Measurements from ENCODE around the gene ASB6. TPM values are rescaled to one million over a fixed set of nuclear protein-coding genes. Genes with fewer than 3 reads are reported as not detected.

ASB6 gene
- total RNA-seq, 1 experiment from 2014 or later: 37.2 TPM

GRCh38 chr9:129613520-129614175 is 28.3 kb downstream of the ASB6 start:
- DNase-seq (ENCODE audit: low spot score): peak; percentile 97
- in situ Hi-C loops (cut with HindIII; ENCODE audit: low sequenced_read_pairs): no loop called here

- in situ Hi-C loops (cut with HindIII; ENCODE audit: low sequenced_read_pairs): no loop called here
- peak; percentile 69 for DNase-seq (ENCODE audit: low spot score)
Observed at GRCh38 chr9:129612815-129613519, 29.0 kb downstream of the ASB6 start.

GRCh38 chr9:129612123-129612522 is 29.8 kb downstream of the ASB6 start:
- no peak for DNase-seq (ENCODE audit: low spot score)
- in situ Hi-C loops (cut with HindIII; ENCODE audit: low sequenced_read_pairs): no loop called here

GRCh38 chr9:129611307-129611800 is 30.6 kb downstream of the ASB6 start:
- DNase-seq (ENCODE audit: low spot score): no peak
- in situ Hi-C loops (cut with HindIII; ENCODE audit: low sequenced_read_pairs): no loop called here

- DNase-seq (ENCODE audit: low spot score): peak; percentile 66
- in situ Hi-C loops (cut with HindIII; ENCODE audit: low sequenced_read_pairs): no loop called here
Observed at GRCh38 chr9:129610473-129611306, 31.3 kb downstream of the ASB6 start.

- no peak for DNase-seq (ENCODE audit: low spot score)
- in situ Hi-C loops (cut with HindIII; ENCODE audit: low sequenced_read_pairs): no loop called here
Observed at GRCh38 chr9:129610213-129610472, 31.8 kb downstream of the ASB6 start.

- in situ Hi-C loops (cut with HindIII; ENCODE audit: low sequenced_read_pairs): no loop called here
- DNase-seq (ENCODE audit: low spot score): no peak
Observed at GRCh38 chr9:129609486-129610212, 32.3 kb downstream of the ASB6 start.

GRCh38 chr9:129608561-129609481 is 33.1 kb downstream of the ASB6 start:
- in situ Hi-C loops (cut with HindIII; ENCODE audit: low sequenced_read_pairs): no loop called here
- DNase-seq (ENCODE audit: low spot score): no peak

GRCh38 chr9:129607027-129607387 is 34.9 kb downstream of the ASB6 start:
- in situ Hi-C loops (cut with HindIII; ENCODE audit: low sequenced_read_pairs): no loop called here
- no peak for DNase-seq (ENCODE audit: low spot score)

GRCh38 chr9:129606161-129607026 is 35.6 kb downstream of the ASB6 start:
- DNase-seq (ENCODE audit: low spot score): no peak
- in situ Hi-C loops (cut with HindIII; ENCODE audit: low sequenced_read_pairs): no loop called here

GRCh38 chr9:129604766-129605163 is 37.2 kb downstream of the ASB6 start:
- no peak for DNase-seq (ENCODE audit: low spot score)
- in situ Hi-C loops (cut with HindIII; ENCODE audit: low sequenced_read_pairs): no loop called here

- in situ Hi-C loops (cut with HindIII; ENCODE audit: low sequenced_read_pairs): no loop called here
- DNase-seq (ENCODE audit: low spot score): no peak
Observed at GRCh38 chr9:129604056-129604765, 37.7 kb downstream of the ASB6 start.

GRCh38 chr9:129602598-129603415 is 39.1 kb downstream of the ASB6 start:
- in situ Hi-C loops (cut with HindIII; ENCODE audit: low sequenced_read_pairs): no loop called here
- DNase-seq (ENCODE audit: low spot score): no peak

GRCh38 chr9:129601082-129601674 is 40.8 kb downstream of the ASB6 start:
- in situ Hi-C loops (cut with HindIII; ENCODE audit: low sequenced_read_pairs): no loop called here
- DNase-seq (ENCODE audit: low spot score): no peak

- in situ Hi-C loops (cut with HindIII; ENCODE audit: low sequenced_read_pairs): no loop called here
- DNase-seq (ENCODE audit: low spot score): no peak
Observed at GRCh38 chr9:129598089-129598596, 43.8 kb downstream of the ASB6 start.

Measured in G401 (cell line).